Suprapubic skin (tissue), 3 donors: ENCODE results near the gene GALNT6.

Experiments used
- EP300 ChIP-seq: sonication (generic); formaldehyde crosslinking; IDR thresholded peaks from one replicate; pipeline ENCODE4 v1.6.1; 2017; ENCODE audit warnings: antibody characterized with exemption
- POLR2A ChIP-seq, 2 donors: fragments of 450-650 bp; IDR thresholded peaks; one replicate each; pipeline ENCODE4 v1.6.1; 2017; ENCODE audit warnings: antibody characterized with exemption in 2 of 2, mild to moderate bottlenecking in 2 of 2, moderate library complexity in 2 of 2
- TF ChIP-seq, protein P1 (sequence below), 2 donors: fragments of 200-600 bp in 1 of 2; fragments of 450-650 bp in 1 of 2; sonication (generic) in 1 of 2; IDR thresholded peaks; one replicate each; pipeline ENCODE4 v1.5.1; 2016 to 2019; ENCODE audit warnings: antibody characterized with exemption in 2 of 2, mild to moderate bottlenecking in 1 of 2, moderate library complexity in 1 of 2

GRCh38 chr12:51413791-51414190 is 22.6 kb upstream of the GALNT6 start:
- TF ChIP-seq, protein P1, sequence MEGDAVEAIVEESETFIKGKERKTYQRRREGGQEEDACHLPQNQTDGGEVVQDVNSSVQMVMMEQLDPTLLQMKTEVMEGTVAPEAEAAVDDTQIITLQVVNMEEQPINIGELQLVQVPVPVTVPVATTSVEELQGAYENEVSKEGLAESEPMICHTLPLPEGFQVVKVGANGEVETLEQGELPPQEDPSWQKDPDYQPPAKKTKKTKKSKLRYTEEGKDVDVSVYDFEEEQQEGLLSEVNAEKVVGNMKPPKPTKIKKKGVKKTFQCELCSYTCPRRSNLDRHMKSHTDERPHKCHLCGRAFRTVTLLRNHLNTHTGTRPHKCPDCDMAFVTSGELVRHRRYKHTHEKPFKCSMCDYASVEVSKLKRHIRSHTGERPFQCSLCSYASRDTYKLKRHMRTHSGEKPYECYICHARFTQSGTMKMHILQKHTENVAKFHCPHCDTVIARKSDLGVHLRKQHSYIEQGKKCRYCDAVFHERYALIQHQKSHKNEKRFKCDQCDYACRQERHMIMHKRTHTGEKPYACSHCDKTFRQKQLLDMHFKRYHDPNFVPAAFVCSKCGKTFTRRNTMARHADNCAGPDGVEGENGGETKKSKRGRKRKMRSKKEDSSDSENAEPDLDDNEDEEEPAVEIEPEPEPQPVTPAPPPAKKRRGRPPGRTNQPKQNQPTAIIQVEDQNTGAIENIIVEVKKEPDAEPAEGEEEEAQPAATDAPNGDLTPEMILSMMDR (IDR thresholded peaks at IDR 0.05) = no peak
- no peak for TF ChIP-seq EP300
- no peak for TF ChIP-seq POLR2A (IDR thresholded peaks at IDR 0.05)
